Mucosa of gallbladder (tissue), 1 donor: ENCODE measurements around the gene FBXO30. TPM values are rescaled to one million over a fixed set of nuclear protein-coding genes. Genes with fewer than 3 reads are reported as not detected.

Experiments
- DNase-seq: peaks from one replicate; pipeline ENCODE4 v3.0.0-alpha.2; 2020; ENCODE audit warnings: low spot score
- total RNA-seq: library from RNA; stranded (reverse); gene quantifications from one replicate; pipeline ENCODE4 v1.2.1, GENCODE V29; 2021
- donor health status: DM: no; HTN: no; CAD: no.

The FBXO30 gene
- total RNA-seq, 1 donor from 2014 or later: 13.9 TPM

DNA sequence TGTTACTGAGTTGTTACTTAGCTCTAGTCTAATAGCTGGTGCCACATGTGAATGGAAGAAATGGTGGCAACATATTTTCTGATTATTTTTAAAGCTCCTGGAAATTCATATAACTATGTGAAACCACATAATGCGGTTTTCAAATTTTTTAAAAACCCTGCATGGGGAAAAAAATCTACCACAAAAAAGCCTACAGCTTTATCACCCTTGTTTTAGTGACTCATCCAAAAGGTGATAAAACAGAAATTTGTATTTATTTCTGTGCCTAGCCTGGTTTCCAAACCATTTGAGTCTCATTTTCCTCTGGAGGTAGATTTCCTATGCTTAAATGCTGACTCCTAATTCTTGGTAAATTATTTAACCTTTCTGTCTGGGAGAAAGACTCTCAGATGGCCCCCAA is 5.4 kb upstream of the FBXO30 start:
- DNase-seq: no peak

GRCh38 chr6:145818796-145819195 is 4.2 kb upstream of the FBXO30 start:
- DNase-seq: no peak

DNA sequence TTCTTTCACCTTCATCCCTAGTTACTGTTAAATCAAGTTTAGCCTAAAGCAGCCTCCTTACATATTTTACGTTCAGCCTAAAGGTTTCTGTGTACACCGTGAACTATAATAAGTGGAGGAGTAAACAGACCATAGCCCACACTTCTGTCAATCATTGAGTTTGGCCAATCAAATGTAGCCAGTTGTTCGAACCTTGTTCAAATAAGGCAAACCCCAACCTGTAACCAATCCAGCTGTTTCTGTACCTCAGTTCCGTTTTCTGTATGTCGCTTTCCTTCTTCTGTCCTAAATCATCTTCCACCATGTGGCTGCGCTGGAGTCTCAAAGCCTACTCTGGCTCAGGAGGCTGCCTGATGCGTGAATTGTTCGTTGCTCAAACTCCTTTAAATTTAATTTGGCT is 1.8 kb upstream of the FBXO30 start:
- DNase-seq: no peak

DNA sequence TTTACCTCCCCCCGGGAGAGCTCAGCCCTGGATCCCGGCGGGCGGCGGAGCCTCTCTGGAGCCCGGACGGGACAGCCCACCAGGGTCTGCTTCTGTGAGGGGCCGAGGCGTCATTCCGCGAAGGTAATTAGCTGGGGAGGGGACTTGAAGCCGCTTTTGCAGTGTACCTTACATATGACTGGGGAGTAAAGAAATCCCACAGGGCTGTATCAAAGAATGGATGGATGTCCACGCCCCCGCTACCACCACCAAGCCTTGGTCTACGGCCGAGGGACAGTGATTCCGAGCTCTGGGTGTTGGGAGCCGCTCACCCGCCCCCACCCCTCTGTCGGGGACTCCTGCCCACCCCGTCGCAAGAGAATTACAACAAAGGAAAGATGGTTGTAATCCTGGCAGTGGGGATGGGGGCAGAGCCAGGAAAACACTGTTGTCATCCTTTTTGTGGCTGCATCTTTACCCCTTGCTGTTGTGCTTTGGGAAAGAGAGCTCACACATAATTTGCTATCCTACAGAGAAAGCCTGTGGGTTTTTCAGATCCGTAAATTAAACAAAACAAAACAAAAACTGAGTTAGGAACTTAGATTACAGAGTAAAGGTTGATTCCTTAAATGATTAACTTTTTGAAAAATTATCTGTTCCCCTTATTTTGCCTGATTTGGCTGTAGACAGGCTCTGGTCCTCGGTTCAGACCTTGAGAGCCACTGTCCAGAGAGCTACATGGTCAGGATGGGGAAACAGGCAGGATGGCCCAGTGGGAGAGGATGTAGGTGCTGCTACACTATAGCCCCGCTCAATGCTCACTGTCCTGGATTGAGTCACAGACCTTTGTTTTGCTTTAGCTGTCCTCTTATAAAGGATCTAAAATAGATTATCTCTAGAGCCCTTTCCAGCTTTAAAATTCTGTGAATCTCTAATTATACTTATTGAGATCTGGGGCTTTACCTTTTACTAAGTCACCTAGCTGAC is 997 bp upstream of the FBXO30 start:
- DNase-seq: no peak

- no peak for DNase-seq
Measured at GRCh38 chr6:145814035-145814500, 527 bp downstream of the FBXO30 start.

- no peak for DNase-seq
Measured at GRCh38 chr6:145813285-145814034, 1.1 kb downstream of the FBXO30 start.

DNA sequence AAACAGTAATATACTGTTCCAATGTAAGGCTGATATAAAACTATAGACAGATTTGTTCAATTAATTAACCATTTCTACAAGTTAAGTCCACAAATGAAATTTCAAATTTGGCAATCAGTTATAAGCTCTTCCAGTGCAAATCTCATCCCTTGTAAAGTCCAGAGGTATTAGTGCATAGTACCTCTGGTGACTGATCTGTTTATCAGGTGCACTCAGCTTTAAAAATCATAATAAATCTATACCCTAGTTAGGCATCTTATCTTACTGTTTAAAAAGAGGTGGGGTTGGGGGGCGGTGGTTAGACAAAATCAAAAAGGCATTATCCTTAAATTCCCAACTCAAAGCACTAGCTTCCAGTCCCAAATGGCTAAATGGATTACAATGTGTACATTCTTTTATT is 2.9 kb downstream of the FBXO30 start:
- no peak for DNase-seq

- no peak for DNase-seq
Measured at GRCh38 chr6:145809785-145810184, 4.8 kb downstream of the FBXO30 start.

- no peak for DNase-seq
Measured at GRCh38 chr6:145809211-145809610, 5.4 kb downstream of the FBXO30 start.

GRCh38 chr6:145808239-145808638 is 6.4 kb downstream of the FBXO30 start:
- no peak for DNase-seq

GRCh38 chr6:145802141-145802540 is 12.5 kb downstream of the FBXO30 start:
- DNase-seq: no peak

DNA sequence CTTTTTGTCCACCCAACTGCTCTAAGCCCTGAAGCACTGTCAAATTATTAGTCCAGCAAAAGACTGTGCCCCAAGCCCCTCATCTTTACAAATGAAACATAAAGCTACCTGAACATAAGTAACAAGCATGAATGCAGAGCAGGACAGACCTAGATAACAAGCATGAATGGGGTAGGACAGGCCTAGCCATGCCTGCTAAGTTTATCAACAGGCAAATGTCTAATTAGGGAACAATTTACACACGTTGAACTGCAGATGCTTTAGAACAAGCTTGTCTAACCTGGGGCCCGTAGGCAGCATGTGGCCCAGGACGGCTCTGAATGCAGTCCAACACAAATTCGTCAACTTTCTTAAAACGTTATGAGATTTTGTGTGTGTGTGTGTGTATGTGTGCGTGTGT is 13.6 kb downstream of the FBXO30 start:
- DNase-seq: no peak

DNA sequence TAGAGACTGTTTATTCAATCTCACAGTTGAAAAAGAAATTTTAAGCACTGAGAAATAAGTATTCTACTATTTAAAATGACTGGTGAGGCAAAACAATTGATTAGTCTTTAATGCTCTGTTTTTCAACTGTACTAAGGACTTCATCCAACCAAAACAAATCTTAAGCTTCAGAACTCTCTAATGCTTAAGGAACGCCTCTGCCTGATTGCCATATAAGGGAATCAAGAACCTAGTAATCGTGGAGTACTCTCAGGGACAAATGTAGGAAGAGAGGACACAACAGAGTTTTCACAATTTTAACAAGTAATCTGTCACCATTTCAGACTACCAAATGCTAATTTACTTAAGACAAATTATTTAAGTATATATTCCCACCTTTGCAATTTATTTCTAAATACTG is 16.1 kb downstream of the FBXO30 start:
- DNase-seq: no peak

GRCh38 chr6:145789443-145789842 is 25.2 kb downstream of the FBXO30 start:
- DNase-seq: no peak

GRCh38 chr6:145787688-145788087 is 26.9 kb downstream of the FBXO30 start:
- DNase-seq: no peak

DNA sequence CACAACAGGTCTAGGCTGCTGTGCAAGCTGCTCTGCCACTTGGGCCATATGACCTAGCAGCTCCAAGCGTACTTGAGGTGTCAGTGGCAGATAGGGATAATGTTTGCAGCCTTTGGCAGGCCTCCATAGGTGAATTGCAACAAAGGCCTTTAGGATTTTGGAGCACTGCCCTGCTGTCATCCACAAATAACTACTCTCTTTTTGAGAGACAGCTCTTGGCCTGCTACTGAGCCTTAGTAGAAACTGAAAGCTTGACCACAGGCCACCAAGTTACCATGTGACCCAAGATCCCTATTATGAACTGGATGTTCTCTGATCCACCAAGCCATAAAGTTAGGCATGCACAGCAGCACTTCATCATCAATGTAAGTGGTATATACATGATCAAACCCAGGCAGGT is 29.9 kb downstream of the FBXO30 start:
- DNase-seq: no peak

- DNase-seq: no peak
Measured at GRCh38 chr6:145783796-145784195, 30.8 kb downstream of the FBXO30 start.

- no peak for DNase-seq
Measured at GRCh38 chr6:145772846-145773245, 41.7 kb downstream of the FBXO30 start.

GRCh38 chr6:145765449-145765848 is 49.1 kb downstream of the FBXO30 start:
- DNase-seq: no peak

DNA sequence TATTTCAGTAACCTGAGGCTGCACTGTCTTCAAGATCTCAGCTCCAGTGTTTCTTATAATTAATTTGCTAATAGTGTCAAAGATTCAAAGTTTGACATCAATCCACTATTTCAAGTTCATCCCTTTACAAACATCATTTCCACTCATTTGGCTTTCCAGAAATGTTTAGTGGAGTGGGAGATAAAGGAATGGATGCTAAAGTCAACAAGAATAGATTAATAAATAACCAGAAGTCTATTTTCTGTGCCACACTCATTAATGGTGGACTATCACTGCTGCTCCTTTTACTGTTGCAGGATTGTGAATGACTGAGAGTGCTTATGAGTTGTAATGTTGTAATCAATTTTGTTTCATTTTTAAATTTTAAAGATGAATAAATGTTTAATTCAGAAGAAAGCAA is 50.9 kb downstream of the FBXO30 start:
- no peak for DNase-seq

DNA sequence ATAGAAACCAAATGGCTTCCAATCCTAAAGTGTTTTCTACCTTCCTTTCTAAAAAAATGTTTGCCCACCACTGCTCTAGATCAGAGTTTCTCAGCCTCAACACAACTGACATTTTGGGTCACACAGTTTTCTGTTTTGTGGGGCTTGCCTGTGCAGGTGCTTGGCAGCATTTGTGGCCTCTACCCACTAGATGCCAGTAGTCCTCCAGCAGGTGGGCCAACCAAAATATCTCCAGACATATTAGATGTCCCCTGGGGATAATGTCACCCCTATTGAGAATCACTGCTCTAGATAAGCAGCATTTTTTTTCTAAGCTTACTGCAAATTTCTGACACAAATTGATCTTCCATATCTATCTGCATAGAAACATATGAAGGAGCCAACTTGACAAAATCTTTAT is 53.0 kb downstream of the FBXO30 start:
- DNase-seq: no peak

- DNase-seq: no peak
Measured at GRCh38 chr6:145758113-145758512, 56.5 kb downstream of the FBXO30 start.

- DNase-seq: no peak
Measured at GRCh38 chr6:145756170-145756662, 58.4 kb downstream of the FBXO30 start.
